HepG2 (cell line): ENCODE results near the gene TBX21. TPM values are rescaled to one million over a fixed set of nuclear protein-coding genes. Genes with fewer than 3 reads are reported as not detected.
A peak's percentile ranks its signal among the peaks of the same experiment; 100 is the strongest.

Experiments used
- GPN1 ChIP-seq: sonication (generic); formaldehyde crosslinking; IDR thresholded peaks from 2 replicates; pipeline ENCODE4 v1.5.1; 2020; ENCODE audit warnings: missing genetic modification reagents, borderline replicate concordance
- GZF1 ChIP-seq: sonication (generic); formaldehyde crosslinking; IDR thresholded peaks from 2 replicates; pipeline ENCODE4 v1.5.1; 2020; ENCODE audit warnings: mild to moderate bottlenecking, missing genetic modification reagents
- MAFG ChIP-seq: sonication (generic); formaldehyde crosslinking; IDR thresholded peaks from 2 replicates; pipeline ENCODE4 v1.5.1; 2020; ENCODE audit warnings: mild to moderate bottlenecking, missing genetic modification reagents
- RFXANK ChIP-seq: IDR thresholded peaks from 2 replicates; pipeline ENCODE4 v1.6.1; 2016
- SIN3A ChIP-seq: IDR thresholded peaks from 2 replicates; pipeline ENCODE4 v1.6.1; 2011; ENCODE audit warnings: low read depth, mild to moderate bottlenecking, control low read depth, low read length, borderline replicate concordance
- SIN3B ChIP-seq: fragments of 150-350 bp; IDR thresholded peaks from 2 replicates; pipeline ENCODE4 v1.6.1; 2014; ENCODE audit warnings: low read length
- THYN1 ChIP-seq: sonication (generic); formaldehyde crosslinking; IDR thresholded peaks from 2 replicates; pipeline ENCODE4 v1.8.1; 2023; ENCODE audit warnings: low read depth, mild to moderate bottlenecking, moderate library complexity, missing genetic modification reagents, borderline replicate concordance
- ZNF138 ChIP-seq: sonication (generic); formaldehyde crosslinking; IDR thresholded peaks from 2 replicates; pipeline ENCODE4 v1.5.0; 2020; ENCODE audit warnings: mild to moderate bottlenecking, low read depth, missing genetic modification reagents
- ZNF350 ChIP-seq: sonication (generic); formaldehyde crosslinking; IDR thresholded peaks from 2 replicates; pipeline ENCODE4 v1.4.0; 2020; ENCODE audit warnings: mild to moderate bottlenecking, low read depth, missing genetic modification reagents, borderline replicate concordance
- ZNF367 ChIP-seq: sonication (generic); formaldehyde crosslinking; IDR thresholded peaks from 2 replicates; pipeline ENCODE4 v1.4.0; 2020; ENCODE audit warnings: missing genetic modification reagents, borderline replicate concordance
- ZNF432 ChIP-seq: sonication (generic); formaldehyde crosslinking; IDR thresholded peaks from 2 replicates; pipeline ENCODE4 v1.5.0; 2020; ENCODE audit warnings: missing genetic modification reagents, mild to moderate bottlenecking, borderline replicate concordance
- ZNF7 ChIP-seq: IDR thresholded peaks from 2 replicates; pipeline ENCODE4 v1.6.1; 2016; ENCODE audit warnings: missing biosample characterization, missing genetic modification reagents
- ZNF773 ChIP-seq: sonication (generic); formaldehyde crosslinking; IDR thresholded peaks from 2 replicates; pipeline ENCODE4 v1.4.0; 2020; ENCODE audit warnings: missing genetic modification reagents, borderline replicate concordance
- ZSCAN29 ChIP-seq: sonication (generic); formaldehyde crosslinking; conservative IDR thresholded peaks from 2 replicates; pipeline ENCODE4 v1.4.0; 2020; ENCODE audit warnings: mild to moderate bottlenecking, missing genetic modification reagents
- polyA plus RNA-seq, 8 experiments: library from polyadenylated mRNA; depleted of rRNA in 3 of 8; stranded (reverse) in 7 of 8; unstranded in 1 of 8; fragments of >200 nt; fragmentation: Illumina TruSeq in 4 of 8; extraction: Trizol in 4 of 8; gene quantifications; 2 replicates each; pipeline versions ENCODE4 v1.2.1 to v1.2.3, GENCODE V29; 2011 to 2016; ENCODE audit warnings: low read depth in 4 of 8, missing spikeins in 1 of 8, mixed read lengths in 1 of 8; ENCODE audit not compliant: insufficient read depth in 1 of 8
- total RNA-seq, 5 experiments: library from RNA; depleted of rRNA; stranded (reverse); fragments of >200 nt; fragmentation: Illumina TruSeq; extraction: Trizol; gene quantifications; 2 replicates each; pipeline ENCODE4 v1.2.3, GENCODE V29; 2016; ENCODE audit warnings: low read depth in 1 of 5
- TF ChIP-seq, protein P1 (sequence below): sonication (generic); formaldehyde crosslinking; IDR thresholded peaks from 2 replicates; pipeline ENCODE4 v1.5.0; 2020; ENCODE audit warnings: mild to moderate bottlenecking, missing genetic modification reagents
- TF ChIP-seq, protein P2 (sequence below): sonication (generic); formaldehyde crosslinking; IDR thresholded peaks from 2 replicates; pipeline ENCODE4 v1.8.0; 2022; ENCODE audit warnings: mild to moderate bottlenecking, missing genetic modification reagents; ENCODE audit not compliant: insufficient replicate concordance
- TF ChIP-seq, protein P3 (sequence below): sonication (generic); formaldehyde crosslinking; IDR thresholded peaks from 2 replicates; pipeline ENCODE4 v1.4.0; 2020; ENCODE audit warnings: low read depth, mild to moderate bottlenecking, missing genetic modification reagents
- TF ChIP-seq, protein P4 (sequence below): sonication (generic); formaldehyde crosslinking; IDR thresholded peaks from 2 replicates; pipeline ENCODE4 v1.4.0; 2020; ENCODE audit warnings: missing genetic modification reagents, mild to moderate bottlenecking, borderline replicate concordance
- TF ChIP-seq, protein P5 (sequence below): sonication (generic); formaldehyde crosslinking; IDR thresholded peaks from 2 replicates; pipeline ENCODE4 v1.5.1; 2020; ENCODE audit warnings: mild to moderate bottlenecking, missing genetic modification reagents, moderate library complexity

Gene TBX21
- total and polyA plus RNA-seq, 2 of the 13 experiments (the other 11 are each of a cell fraction or from before 2014, with no cell fraction given): not detected

DNA sequence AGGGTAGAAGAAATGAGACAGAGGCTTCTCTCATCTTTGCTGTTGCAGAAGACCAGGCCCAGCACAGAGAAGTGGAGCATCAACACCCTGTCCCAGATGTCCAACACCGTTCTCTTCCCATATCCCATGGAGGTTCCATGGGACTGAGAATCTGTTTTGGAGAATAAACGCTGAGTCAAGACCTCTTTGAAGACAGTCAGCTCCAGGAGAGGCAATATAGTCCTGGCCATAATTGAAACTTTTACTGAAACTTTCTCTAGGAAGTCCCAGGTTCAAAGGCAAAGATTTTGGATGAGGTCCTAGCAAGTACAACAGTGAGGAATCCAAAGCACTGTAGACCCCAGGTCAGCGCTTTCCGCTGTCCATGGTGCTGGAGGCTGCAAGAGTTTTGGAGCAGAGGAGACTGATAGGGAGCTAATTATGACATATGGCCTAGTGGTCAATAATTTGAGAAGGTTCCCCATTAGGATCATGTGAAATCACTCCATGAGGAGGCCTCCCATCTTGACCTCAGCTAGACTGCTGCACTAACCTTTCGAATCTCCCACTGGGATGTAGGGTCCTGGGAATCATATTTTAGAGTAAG is 52.6 kb downstream of the TBX21 start (continued):
- TF ChIP-seq, protein P1, sequence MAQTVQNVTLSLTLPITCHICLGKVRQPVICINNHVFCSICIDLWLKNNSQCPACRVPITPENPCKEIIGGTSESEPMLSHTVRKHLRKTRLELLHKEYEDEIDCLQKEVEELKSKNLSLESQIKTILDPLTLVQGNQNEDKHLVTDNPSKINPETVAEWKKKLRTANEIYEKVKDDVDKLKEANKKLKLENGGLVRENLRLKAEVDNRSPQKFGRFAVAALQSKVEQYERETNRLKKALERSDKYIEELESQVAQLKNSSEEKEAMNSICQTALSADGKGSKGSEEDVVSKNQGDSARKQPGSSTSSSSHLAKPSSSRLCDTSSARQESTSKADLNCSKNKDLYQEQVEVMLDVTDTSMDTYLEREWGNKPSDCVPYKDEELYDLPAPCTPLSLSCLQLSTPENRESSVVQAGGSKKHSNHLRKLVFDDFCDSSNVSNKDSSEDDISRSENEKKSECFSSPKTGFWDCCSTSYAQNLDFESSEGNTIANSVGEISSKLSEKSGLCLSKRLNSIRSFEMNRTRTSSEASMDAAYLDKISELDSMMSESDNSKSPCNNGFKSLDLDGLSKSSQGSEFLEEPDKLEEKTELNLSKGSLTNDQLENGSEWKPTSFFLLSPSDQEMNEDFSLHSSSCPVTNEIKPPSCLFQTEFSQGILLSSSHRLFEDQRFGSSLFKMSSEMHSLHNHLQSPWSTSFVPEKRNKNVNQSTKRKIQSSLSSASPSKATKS: no peak
- TF ChIP-seq, protein P2, sequence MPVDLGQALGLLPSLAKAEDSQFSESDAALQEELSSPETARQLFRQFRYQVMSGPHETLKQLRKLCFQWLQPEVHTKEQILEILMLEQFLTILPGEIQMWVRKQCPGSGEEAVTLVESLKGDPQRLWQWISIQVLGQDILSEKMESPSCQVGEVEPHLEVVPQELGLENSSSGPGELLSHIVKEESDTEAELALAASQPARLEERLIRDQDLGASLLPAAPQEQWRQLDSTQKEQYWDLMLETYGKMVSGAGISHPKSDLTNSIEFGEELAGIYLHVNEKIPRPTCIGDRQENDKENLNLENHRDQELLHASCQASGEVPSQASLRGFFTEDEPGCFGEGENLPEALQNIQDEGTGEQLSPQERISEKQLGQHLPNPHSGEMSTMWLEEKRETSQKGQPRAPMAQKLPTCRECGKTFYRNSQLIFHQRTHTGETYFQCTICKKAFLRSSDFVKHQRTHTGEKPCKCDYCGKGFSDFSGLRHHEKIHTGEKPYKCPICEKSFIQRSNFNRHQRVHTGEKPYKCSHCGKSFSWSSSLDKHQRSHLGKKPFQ (CRISPR knock-in tag): peak; percentile 61
- TF ChIP-seq ZNF7 (CRISPR knock-in tag): 0 out of 2 replicates have a peak, but pooled peaks have one; percentile 43
- TF ChIP-seq, protein P3, sequence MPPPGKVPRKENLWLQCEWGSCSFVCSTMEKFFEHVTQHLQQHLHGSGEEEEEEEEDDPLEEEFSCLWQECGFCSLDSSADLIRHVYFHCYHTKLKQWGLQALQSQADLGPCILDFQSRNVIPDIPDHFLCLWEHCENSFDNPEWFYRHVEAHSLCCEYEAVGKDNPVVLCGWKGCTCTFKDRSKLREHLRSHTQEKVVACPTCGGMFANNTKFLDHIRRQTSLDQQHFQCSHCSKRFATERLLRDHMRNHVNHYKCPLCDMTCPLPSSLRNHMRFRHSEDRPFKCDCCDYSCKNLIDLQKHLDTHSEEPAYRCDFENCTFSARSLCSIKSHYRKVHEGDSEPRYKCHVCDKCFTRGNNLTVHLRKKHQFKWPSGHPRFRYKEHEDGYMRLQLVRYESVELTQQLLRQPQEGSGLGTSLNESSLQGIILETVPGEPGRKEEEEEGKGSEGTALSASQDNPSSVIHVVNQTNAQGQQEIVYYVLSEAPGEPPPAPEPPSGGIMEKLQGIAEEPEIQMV (CRISPR knock-in tag): no peak
- no peak for TF ChIP-seq SIN3B
- TF ChIP-seq ZNF138: 0 out of 2 replicates have a peak, but pooled peaks have one; percentile 31
- TF ChIP-seq SIN3A: no peak
- 0 out of 2 replicates have a peak, but pooled peaks have one; percentile 46 for TF ChIP-seq ZNF773 (CRISPR knock-in tag)
- no peak for TF ChIP-seq THYN1 (CRISPR knock-in tag)
- no peak for TF ChIP-seq ZNF350 (CRISPR knock-in tag)
- TF ChIP-seq GPN1: 0 out of 2 replicates have a peak, but pooled peaks have one; percentile 54
- TF ChIP-seq MAFG (CRISPR knock-in tag): no peak
- no peak for TF ChIP-seq ZNF432
- no peak for TF ChIP-seq GZF1 (CRISPR knock-in tag)
- TF ChIP-seq ZSCAN29 (CRISPR knock-in tag): no peak
- TF ChIP-seq RFXANK (CRISPR knock-in tag): no peak
- TF ChIP-seq, protein P4, sequence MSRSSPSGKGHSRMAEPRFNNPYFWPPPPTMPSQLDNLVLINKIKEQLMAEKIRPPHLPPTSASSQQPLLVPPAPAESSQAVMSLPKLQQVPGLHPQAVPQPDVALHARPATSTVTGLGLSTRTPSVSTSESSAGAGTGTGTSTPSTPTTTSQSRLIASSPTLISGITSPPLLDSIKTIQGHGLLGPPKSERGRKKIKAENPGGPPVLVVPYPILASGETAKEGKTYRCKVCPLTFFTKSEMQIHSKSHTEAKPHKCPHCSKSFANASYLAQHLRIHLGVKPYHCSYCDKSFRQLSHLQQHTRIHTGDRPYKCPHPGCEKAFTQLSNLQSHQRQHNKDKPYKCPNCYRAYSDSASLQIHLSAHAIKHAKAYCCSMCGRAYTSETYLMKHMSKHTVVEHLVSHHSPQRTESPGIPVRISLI (CRISPR knock-in tag): no peak
- TF ChIP-seq, protein P5, sequence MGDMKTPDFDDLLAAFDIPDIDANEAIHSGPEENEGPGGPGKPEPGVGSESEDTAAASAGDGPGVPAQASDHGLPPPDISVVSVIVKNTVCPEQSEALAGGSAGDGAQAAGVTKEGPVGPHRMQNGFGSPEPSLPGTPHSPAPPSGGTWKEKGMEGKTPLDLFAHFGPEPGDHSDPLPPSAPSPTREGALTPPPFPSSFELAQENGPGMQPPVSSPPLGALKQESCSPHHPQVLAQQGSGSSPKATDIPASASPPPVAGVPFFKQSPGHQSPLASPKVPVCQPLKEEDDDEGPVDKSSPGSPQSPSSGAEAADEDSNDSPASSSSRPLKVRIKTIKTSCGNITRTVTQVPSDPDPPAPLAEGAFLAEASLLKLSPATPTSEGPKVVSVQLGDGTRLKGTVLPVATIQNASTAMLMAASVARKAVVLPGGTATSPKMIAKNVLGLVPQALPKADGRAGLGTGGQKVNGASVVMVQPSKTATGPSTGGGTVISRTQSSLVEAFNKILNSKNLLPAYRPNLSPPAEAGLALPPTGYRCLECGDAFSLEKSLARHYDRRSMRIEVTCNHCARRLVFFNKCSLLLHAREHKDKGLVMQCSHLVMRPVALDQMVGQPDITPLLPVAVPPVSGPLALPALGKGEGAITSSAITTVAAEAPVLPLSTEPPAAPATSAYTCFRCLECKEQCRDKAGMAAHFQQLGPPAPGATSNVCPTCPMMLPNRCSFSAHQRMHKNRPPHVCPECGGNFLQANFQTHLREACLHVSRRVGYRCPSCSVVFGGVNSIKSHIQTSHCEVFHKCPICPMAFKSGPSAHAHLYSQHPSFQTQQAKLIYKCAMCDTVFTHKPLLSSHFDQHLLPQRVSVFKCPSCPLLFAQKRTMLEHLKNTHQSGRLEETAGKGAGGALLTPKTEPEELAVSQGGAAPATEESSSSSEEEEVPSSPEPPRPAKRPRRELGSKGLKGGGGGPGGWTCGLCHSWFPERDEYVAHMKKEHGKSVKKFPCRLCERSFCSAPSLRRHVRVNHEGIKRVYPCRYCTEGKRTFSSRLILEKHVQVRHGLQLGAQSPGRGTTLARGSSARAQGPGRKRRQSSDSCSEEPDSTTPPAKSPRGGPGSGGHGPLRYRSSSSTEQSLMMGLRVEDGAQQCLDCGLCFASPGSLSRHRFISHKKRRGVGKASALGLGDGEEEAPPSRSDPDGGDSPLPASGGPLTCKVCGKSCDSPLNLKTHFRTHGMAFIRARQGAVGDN (CRISPR knock-in tag): no peak
- no peak for TF ChIP-seq ZNF367 (CRISPR knock-in tag)
